Neural progenitor cell (in vitro differentiated cells): Measurements from ENCODE around the gene DONSON. TPM values are rescaled to one million over a fixed set of nuclear protein-coding genes. Genes with fewer than 3 reads are reported as not detected.
"Not testable (repeated sequence)": the region's sequence is repeated elsewhere in the genome, so short reads cannot be mapped to it uniquely, and the experiment has no call there.

Experiments used
- DNase-seq: peaks from one replicate; pipeline ENCODE4 v3.0.0-alpha.2; 2016; ENCODE audit warnings: low spot score
- H2AFZ ChIP-seq: fragments of 200-600 bp; sonication (generic); replicated peaks from 2 replicates; pipeline ENCODE4 v1.6.1; 2016; ENCODE audit warnings: antibody characterized with exemption
- H3F3A ChIP-seq: fragments of 200-600 bp; sonication (generic); 2 replicates; pipeline ENCODE4 v1.6.1; 2016; ENCODE audit warnings: antibody characterized with exemption, low read depth
- H3K27ac ChIP-seq: fragments of 200-600 bp; sonication (generic); 2 replicates; pipeline ENCODE4 v1.5.1; 2016; ENCODE audit warnings: mild to moderate bottlenecking
- H3K27me3 ChIP-seq: fragments of 200-600 bp; sonication (generic); 2 replicates; pipeline ENCODE4 v1.6.1; 2016; ENCODE audit warnings: mild to moderate bottlenecking, moderate library complexity
- H3K36me3 ChIP-seq: fragments of 200-600 bp; sonication (generic); 2 replicates; pipeline ENCODE4 v1.5.1; 2016
- H3K4me1 ChIP-seq: fragments of 200-600 bp; sonication (generic); 2 replicates; pipeline ENCODE4 v1.6.1; 2016; ENCODE audit warnings: mixed run types
- H3K4me2 ChIP-seq: fragments of 200-600 bp; sonication (generic); 2 replicates; pipeline ENCODE4 v1.6.1; 2016
- H3K4me3 ChIP-seq: fragments of 200-600 bp; sonication (generic); 2 replicates; pipeline ENCODE4 v1.5.1; 2016
- H3K79me2 ChIP-seq: fragments of 200-600 bp; sonication (generic); 2 replicates; pipeline ENCODE4 v1.6.1; 2016; ENCODE audit warnings: low read depth
- H3K9ac ChIP-seq: fragments of 200-600 bp; sonication (generic); 2 replicates; pipeline ENCODE4 v1.6.1; 2016
- H3K9me3 ChIP-seq: fragments of 200-600 bp; sonication (generic); 2 replicates; pipeline ENCODE4 v1.5.1; 2016; ENCODE audit warnings: low read depth
- H4K20me1 ChIP-seq: fragments of 200-600 bp; sonication (generic); 2 replicates; pipeline ENCODE4 v1.6.1; 2016; ENCODE audit warnings: low read depth
- H3K27ac Mint-ChIP-seq: 3 replicates; pipeline ENCODE4 v1.8.0; 2021; ENCODE audit warnings: mixed read lengths
- H3K27me3 Mint-ChIP-seq: 2 replicates; pipeline ENCODE4 v1.8.0; 2022; ENCODE audit warnings: low read depth, mild to moderate bottlenecking, inconsistent platforms, moderate library complexity, mixed read lengths; ENCODE audit not compliant: insufficient read depth
- H3K36me3 Mint-ChIP-seq: 3 replicates; pipeline ENCODE4 v1.8.0; 2021; ENCODE audit warnings: mixed read lengths
- H3K4me1 Mint-ChIP-seq: 3 replicates; pipeline ENCODE4 v1.8.0; 2021; ENCODE audit warnings: mixed read lengths
- H3K4me3 Mint-ChIP-seq: 3 replicates; pipeline ENCODE4 v1.8.0; 2021; ENCODE audit warnings: mild to moderate bottlenecking, moderate library complexity, mixed read lengths
- H3K9me3 Mint-ChIP-seq: 3 replicates; pipeline ENCODE4 v1.8.0; 2020; ENCODE audit warnings: mixed read lengths
- CTCF ChIP-seq: fragments of 200-600 bp; sonication (generic); IDR thresholded peaks from 2 replicates; pipeline ENCODE4 v1.5.1; 2017; ENCODE audit warnings: antibody characterized with exemption, mild to moderate bottlenecking
- EZH2 ChIP-seq: fragments of 200-600 bp; sonication (generic); IDR thresholded peaks from 2 replicates; pipeline ENCODE4 v1.6.1; 2017; ENCODE audit warnings: antibody characterized with exemption, mild to moderate bottlenecking, moderate library complexity
- EZH2phosphoT487 ChIP-seq: fragments of 200-600 bp; sonication (generic); IDR thresholded peaks from 2 replicates; pipeline ENCODE4 v1.6.1; 2017; ENCODE audit warnings: antibody characterized with exemption
- total RNA-seq: library from RNA; depleted of rRNA; stranded (reverse); fragments of >200 nt; gene quantifications from 2 replicates; pipeline ENCODE4 v1.2.3, GENCODE V29; 2015; ENCODE audit warnings: low replicate concordance

DONSON gene
- total RNA-seq = 41.0 and 67.8 TPM in 2 replicates

- peak within 1 kb of the TSS; percentile 93 for H3K4me3 Mint-ChIP-seq
- H3K9me3 Mint-ChIP-seq = no peaks in the 10 kb centered on the region
- peak within 1 kb of the TSS; percentile 86 for H2AFZ ChIP-seq
- TF ChIP-seq EZH2 (peak; percentile 5), CTCF (peak; percentile 14), EZH2phosphoT487 (no peak)
- no peaks in the 10 kb centered on the region for H3K9me3 ChIP-seq
- DNase-seq = peak; percentile 96
- peaks cover 18% of the 10 kb centered on the region for H3K36me3 ChIP-seq
- H4K20me1 ChIP-seq = peaks cover 9% of the 10 kb centered on the region
- H3K4me1 ChIP-seq = peaks cover 12% of the 10 kb centered on the region
- peak within 1 kb of the TSS; percentile 84 for H3K27ac ChIP-seq
- peak within 1 kb of the TSS; percentile 94 for H3K4me3 ChIP-seq
- peaks cover 21% of the 10 kb centered on the region for H3K4me1 Mint-ChIP-seq
- peak within 1 kb of the TSS; percentile 63 for H3K9ac ChIP-seq
- peaks cover 20% of the 10 kb centered on the region for H3F3A ChIP-seq
- H3K79me2 ChIP-seq = peaks cover 31% of the 10 kb centered on the region
- no peaks in the 10 kb centered on the region for H3K27me3 ChIP-seq
- peak within 1 kb of the TSS; percentile 89 for H3K4me2 ChIP-seq
- H3K27me3 Mint-ChIP-seq = no peaks in the 10 kb centered on the region
- peak within 1 kb of the TSS; percentile 53 for H3K27ac Mint-ChIP-seq
- H3K36me3 Mint-ChIP-seq = peaks cover 13% of the 10 kb centered on the region
Observed at GRCh38 chr21:33588485-33589335, at the start of gene DONSON. Gene DONSON, minus strand, starts transcription at chr21:33588684. Its CDS starts 43 bp downstream, at chr21:33588641.

- Mint-ChIP-seq H3K9me3 (peaks cover 12% of the 10 kb centered on the region), H3K36me3 (peaks cover 43% of the 10 kb centered on the region), H3K4me3 (no peak overlapping the region), H3K27me3 (no peaks in the 10 kb centered on the region), H3K27ac (no peak overlapping the region), H3K4me1 (no peaks in the 10 kb centered on the region)
- H3K9me3 ChIP-seq = no peaks in the 10 kb centered on the region
- H3K4me3 ChIP-seq = no peak overlapping the region
- H3K4me1 ChIP-seq = no peaks in the 10 kb centered on the region
- no peak overlapping the region for H2AFZ ChIP-seq
- H3K36me3 ChIP-seq = peaks cover 10% of the 10 kb centered on the region
- no peak for DNase-seq
- H3K4me2 ChIP-seq = no peak overlapping the region
- no peak overlapping the region for H3K27ac ChIP-seq
- no peak overlapping the region for H3K9ac ChIP-seq
- H3K27me3 ChIP-seq = no peaks in the 10 kb centered on the region
- H3F3A ChIP-seq = no peaks in the 10 kb centered on the region
- no peaks in the 10 kb centered on the region for H4K20me1 ChIP-seq
- TF ChIP-seq EZH2phosphoT487 (no peak), EZH2 (no peak), CTCF (no peak)
- peaks cover 57% of the 10 kb centered on the region for H3K79me2 ChIP-seq
Observed at GRCh38 chr21:33634254-33634653, 45.8 kb upstream of the DONSON start.

- H3K36me3 Mint-ChIP-seq = peaks cover 27% of the 10 kb centered on the region
- not testable (repeated sequence) for H3K27ac Mint-ChIP-seq, H3K27me3 ChIP-seq, H3K79me2 ChIP-seq, H3K4me2 ChIP-seq, H3K4me1 Mint-ChIP-seq, H3K27ac ChIP-seq, H3K4me3 Mint-ChIP-seq, H3K4me1 ChIP-seq, H2AFZ ChIP-seq, H3K9me3 ChIP-seq, H3K9me3 Mint-ChIP-seq, H3K4me3 ChIP-seq, DNase-seq, H3F3A ChIP-seq, H3K27me3 Mint-ChIP-seq, H3K9ac ChIP-seq
- peaks cover 12% of the 10 kb centered on the region for H4K20me1 ChIP-seq
- H3K36me3 ChIP-seq = peaks cover 18% of the 10 kb centered on the region
Observed at GRCh38 chr21:33626151-33626550, 37.7 kb upstream of the DONSON start.

- Mint-ChIP-seq H3K27me3 (peaks cover 2% of the 10 kb centered on the region), H3K36me3 (peaks cover 31% of the 10 kb centered on the region), H3K4me1 (peaks cover 8% of the 10 kb centered on the region), H3K9me3 (no peaks in the 10 kb centered on the region), H3K27ac (no peak overlapping the region), H3K4me3 (no peak overlapping the region)
- Histone ChIP-seq H3K36me3 (peaks cover 11% of the 10 kb centered on the region), H3K4me1 (peaks cover 11% of the 10 kb centered on the region), H2AFZ (no peak overlapping the region), H3K4me3 (no peak overlapping the region), H3K4me2 (no peak overlapping the region), H3F3A (peaks cover 27% of the 10 kb centered on the region), H3K27me3 (no peaks in the 10 kb centered on the region), H3K27ac (no peak overlapping the region), H3K9me3 (no peaks in the 10 kb centered on the region), H3K79me2 (no peaks in the 10 kb centered on the region), H3K9ac (no peak overlapping the region), H4K20me1 (peaks cover 11% of the 10 kb centered on the region)
- no peak for DNase-seq
- TF ChIP-seq EZH2phosphoT487 (no peak), CTCF (no peak), EZH2 (no peak)
Observed at GRCh38 chr21:33622253-33622652, 33.8 kb upstream of the DONSON start.
